H1 (cell line): ENCODE data around the gene PRICKLE2. TPM values are rescaled to one million over a fixed set of nuclear protein-coding genes. Genes with fewer than 3 reads are reported as not detected.

Experiments
- CTCF ChIA-PET: fragments of 300-600 bp; sonication (Branson Sonifier 250); formaldehyde crosslinking; loops from one replicate; lab custom pipeline; 2021; ENCODE audit not compliant: partially characterized antibody; lab: Charles Lee
- POLR2A ChIA-PET: fragments of 300-600 bp; sonication (Branson Sonifier 250); formaldehyde crosslinking; loops from one replicate; lab custom pipeline; 2021; ENCODE audit warnings: inconsistent platforms; ENCODE audit not compliant: partially characterized antibody; lab: Charles Lee
- DNase-seq, 2 experiments: peaks; one replicate each; pipeline versions ENCODE4 v3.0.0 to v3.0.0-alpha.2; 2010 to 2022; ENCODE audit warnings: low spot score in 2 of 2, low read depth in 1 of 2, mixed read lengths in 1 of 2
- FAIRE-seq: peaks from 2 replicates; lab custom pipeline; 2011; peaks lifted over from hg19 to GRCh38; lab: Jason Lieb, UNC
- H2AFZ ChIP-seq: 2 replicates; pipeline ENCODE4 v1.8.1; 2012; ENCODE audit warnings: low read length, inconsistent platforms
- H2AK5ac ChIP-seq: 2 replicates; pipeline ENCODE4 v1.6.1; 2013; ENCODE audit warnings: low read depth, low read length
- H2BK120ac ChIP-seq: replicated peaks from 2 replicates; pipeline ENCODE3; 2013; ENCODE audit warnings: low read depth, low read length, inconsistent platforms
- H2BK12ac ChIP-seq: 2 replicates; pipeline ENCODE4 v1.6.1; 2013; ENCODE audit warnings: low read depth, low read length
- H2BK15ac ChIP-seq: 2 replicates; pipeline ENCODE4 v1.6.1; 2013; ENCODE audit warnings: low read length
- H2BK20ac ChIP-seq: 2 replicates; pipeline ENCODE4 v1.6.1; 2013; ENCODE audit warnings: low read length
- H2BK5ac ChIP-seq: 2 replicates; pipeline ENCODE4 v1.6.1; 2013; ENCODE audit warnings: low read depth, low read length
- H3K14ac ChIP-seq: 2 replicates; pipeline ENCODE4 v1.6.1; 2013; ENCODE audit warnings: inconsistent platforms; ENCODE audit not compliant: insufficient read length
- H3K18ac ChIP-seq: 2 replicates; pipeline ENCODE4 v1.6.1; 2013; ENCODE audit warnings: low read length; ENCODE audit errors: extremely low read depth
- H3K23ac ChIP-seq: 2 replicates; pipeline ENCODE4 v1.6.1; 2013; ENCODE audit warnings: inconsistent platforms; ENCODE audit not compliant: insufficient read length
- H3K23me2 ChIP-seq: 2 replicates; pipeline ENCODE4 v1.6.1; 2013; ENCODE audit warnings: low read depth, low read length
- H3K27ac ChIP-seq: 2 replicates; pipeline ENCODE4 v1.6.1; 2011; ENCODE audit warnings: low read depth, low read length, inconsistent platforms
- H3K27me3 ChIP-seq, 4 experiments: replicated peaks in 1 of 4; 1 replicate in 1 of 4; 2 replicates in 3 of 4; pipeline versions ENCODE4 v1.6.1 to v1.8.1; 2011 to 2013; ENCODE audit warnings: low read length in 3 of 4, mild to moderate bottlenecking in 3 of 4, inconsistent platforms in 2 of 4, mixed read lengths in 2 of 4, moderate library complexity in 1 of 4; ENCODE audit not compliant: control insufficient read depth in 3 of 4, insufficient read depth in 3 of 4; ENCODE audit errors: extremely low read depth in 1 of 4
- H3K36me3 ChIP-seq, 4 experiments: 2 replicates each; pipeline versions ENCODE4 v1.6.1 to v1.8.1; 2011 to 2013; ENCODE audit warnings: mild to moderate bottlenecking in 4 of 4, low read length in 3 of 4, moderate library complexity in 2 of 4, control low read depth in 1 of 4, inconsistent platforms in 1 of 4; ENCODE audit not compliant: insufficient read depth in 4 of 4, control insufficient read depth in 2 of 4
- H3K4ac ChIP-seq: replicated peaks from 2 replicates; pipeline ENCODE3; 2013; ENCODE audit warnings: low read length, low read depth, mixed read lengths, inconsistent platforms; ENCODE audit not compliant: insufficient read length
- H3K4me1 ChIP-seq, 4 experiments: replicated peaks in 1 of 4; 1 replicate in 1 of 4; 2 replicates in 3 of 4; pipeline versions ENCODE4 v1.6.1 to v1.8.1; 2011 to 2013; ENCODE audit warnings: low read length in 3 of 4, inconsistent platforms in 2 of 4, mixed read lengths in 1 of 4; ENCODE audit not compliant: insufficient read depth in 4 of 4, control insufficient read depth in 3 of 4
- H3K4me2 ChIP-seq, 2 experiments: 2 replicates each; pipeline versions ENCODE4 v1.6.1 to v1.8.1; 2011 to 2013; ENCODE audit warnings: low read depth in 2 of 2, low read length in 2 of 2, control low read depth in 1 of 2, inconsistent platforms in 1 of 2, mild to moderate bottlenecking in 1 of 2; ENCODE audit not compliant: insufficient read depth in 1 of 2
- H3K4me3 ChIP-seq, 4 experiments: fragments of 200-600, 300-600 bp in 1 of 4; sonication (generic), shearing (Covaris generic), sonication (Bioruptor Twin) in 1 of 4; 2 replicates each; pipeline versions ENCODE4 v1.5.1 to v1.8.1; 2011 to 2016; ENCODE audit warnings: low read length in 4 of 4, low read depth in 3 of 4, control low read depth in 2 of 4, inconsistent platforms in 2 of 4, mild to moderate bottlenecking in 2 of 4, mixed read lengths in 1 of 4, moderate library complexity in 1 of 4; ENCODE audit not compliant: insufficient read depth in 2 of 4; ENCODE audit errors: extremely low read depth in 1 of 4
- H3K56ac ChIP-seq: replicated peaks from 2 replicates; pipeline ENCODE3; 2013; ENCODE audit warnings: low read depth, mild to moderate bottlenecking, mixed read lengths, low read length, inconsistent platforms; ENCODE audit not compliant: insufficient read length
- H3K79me1 ChIP-seq: 2 replicates; pipeline ENCODE4 v1.6.1; 2013; ENCODE audit warnings: low read depth, low read length, control low read depth
- H3K79me2 ChIP-seq, 2 experiments: 2 replicates each; pipeline versions ENCODE4 v1.6.1 to v1.8.1; 2012 to 2013; ENCODE audit warnings: low read length in 2 of 2, mild to moderate bottlenecking in 2 of 2, inconsistent platforms in 1 of 2; ENCODE audit not compliant: insufficient read depth in 2 of 2, control insufficient read depth in 1 of 2
- H3K9ac ChIP-seq, 4 experiments: replicated peaks in 1 of 4; 1 replicate in 1 of 4; 2 replicates in 3 of 4; pipeline versions ENCODE4 v1.6.1 to v1.8.1; 2011 to 2013; ENCODE audit warnings: low read depth in 3 of 4, low read length in 3 of 4, control low read depth in 2 of 4, mild to moderate bottlenecking in 2 of 4, moderate library complexity in 2 of 4, inconsistent platforms in 1 of 4; ENCODE audit errors: extremely low read depth in 1 of 4
- H3K9me3 ChIP-seq, 2 experiments: 2 replicates each; pipeline versions ENCODE4 v1.6.1 to v1.8.1; 2012 to 2013; ENCODE audit warnings: mild to moderate bottlenecking in 2 of 2, moderate library complexity in 2 of 2, control low read depth in 1 of 2, inconsistent platforms in 1 of 2, low read depth in 1 of 2, low read length in 1 of 2, mixed read lengths in 1 of 2; ENCODE audit not compliant: insufficient read depth in 2 of 2
- H4K20me1 ChIP-seq, 2 experiments: replicated peaks in 1 of 2; 2 replicates each; pipeline versions ENCODE3 to v1.8.1; 2011 to 2013; ENCODE audit warnings: inconsistent platforms in 2 of 2, low read length in 2 of 2, mild to moderate bottlenecking in 1 of 2; ENCODE audit not compliant: insufficient read depth in 2 of 2, control insufficient read depth in 1 of 2
- H4K5ac ChIP-seq: 2 replicates; pipeline ENCODE4 v1.6.1; 2013; ENCODE audit warnings: low read length, low read depth, mixed read lengths, inconsistent platforms; ENCODE audit not compliant: insufficient read length
- H4K8ac ChIP-seq: 2 replicates; pipeline ENCODE4 v1.8.0; 2013; ENCODE audit warnings: mild to moderate bottlenecking, moderate library complexity, low read length, inconsistent platforms; ENCODE audit not compliant: insufficient read depth; ENCODE audit errors: extremely low read depth
- H4K91ac ChIP-seq: replicated peaks from 2 replicates; pipeline ENCODE3; 2013; ENCODE audit warnings: low read length, mixed read lengths, inconsistent platforms; ENCODE audit not compliant: insufficient read length
- CTCF ChIP-seq, 3 experiments: IDR thresholded peaks; 1 replicate in 2 of 3; 2 replicates in 1 of 3; pipeline versions ENCODE4 v1.5.1 to v1.6.1; 2011; ENCODE audit warnings: low read length in 3 of 3, mild to moderate bottlenecking in 3 of 3, inconsistent platforms in 2 of 3, low read depth in 1 of 3, moderate library complexity in 1 of 3; ENCODE audit not compliant: insufficient read depth in 1 of 3; ENCODE audit errors: control extremely low read depth in 1 of 3
- E2F6 ChIP-seq: IDR thresholded peaks from 2 replicates; pipeline ENCODE4 v1.6.1; 2012; ENCODE audit warnings: inconsistent platforms
- GABPA ChIP-seq: IDR thresholded peaks from 2 replicates; pipeline ENCODE4 v1.6.1; 2011; ENCODE audit warnings: mild to moderate bottlenecking, low read length, moderate library complexity, borderline replicate concordance; ENCODE audit not compliant: insufficient read depth
- HDAC2 ChIP-seq, 2 experiments: fragments of 300-600 bp in 1 of 2; sonication (generic) in 1 of 2; IDR thresholded peaks; 2 replicates each; pipeline ENCODE4 v1.6.1; 2011 to 2012; ENCODE audit warnings: low read depth in 2 of 2, low read length in 2 of 2, mild to moderate bottlenecking in 2 of 2, moderate library complexity in 2 of 2, borderline replicate concordance in 1 of 2, inconsistent platforms in 1 of 2
- NRF1 ChIP-seq: IDR thresholded peaks from 2 replicates; pipeline ENCODE4 v1.6.1; 2011; ENCODE audit warnings: mild to moderate bottlenecking, low read depth, low read length, improper control_type of control experiment
- PHF8 ChIP-seq: fragments of 200-600 bp; sonication (generic); conservative IDR thresholded peaks from 2 replicates; pipeline ENCODE4 v1.7.1; 2012; ENCODE audit warnings: low read depth, mild to moderate bottlenecking, inconsistent platforms, low read length, moderate library complexity
- SAP30 ChIP-seq: fragments of 300-600 bp; sonication (generic); IDR thresholded peaks from 2 replicates; pipeline ENCODE4 v1.7.1; 2012; ENCODE audit warnings: low read length, moderate library complexity, mild to moderate bottlenecking, inconsistent platforms; ENCODE audit not compliant: insufficient read depth, insufficient replicate concordance
- SRF ChIP-seq: IDR thresholded peaks from 2 replicates; pipeline ENCODE4 v1.6.1; 2011; ENCODE audit warnings: mild to moderate bottlenecking, low read depth, low read length, moderate library complexity
- ZNF274 ChIP-seq: IDR thresholded peaks from 2 replicates; pipeline ENCODE4 v1.7.0; 2012; ENCODE audit warnings: low read length, borderline replicate concordance; ENCODE audit errors: extremely low read depth
- WGBS, 2 experiments: shearing (Covaris generic) in 1 of 2; methylation state at CpG; one replicate each; pipeline versions ENCODE4 v1.1.6 to v1.1.7; 2013 to 2015; ENCODE audit warnings: low lambda C conversion rate in 2 of 2, mixed read lengths in 2 of 2, inconsistent platforms in 1 of 2, low coverage in 1 of 2, missing lambda C conversion rate in 1 of 2; ENCODE audit not compliant: insufficient replicate concordance in 2 of 2, insufficient coverage in 1 of 2, insufficient read length in 1 of 2; ENCODE audit errors: extremely low coverage in 1 of 2, missing lambda C conversion rate in 1 of 2; 5-methylcytosine and 5-hydroxymethylcytosine counted together
- polyA plus RNA-seq, 7 experiments: library from polyadenylated mRNA; depleted of rRNA in 3 of 7; stranded (reverse) in 5 of 7; unstranded in 2 of 7; fragments of >200 nt in 5 of 7; fragments of 200-250 nt in 2 of 7; gene quantifications; 1 replicate in 5 of 7; 2 replicates in 1 of 7; 4 replicates in 1 of 7; pipeline versions ENCODE4 v1.2.1 to v1.2.3, GENCODE V29; 2011 to 2013; ENCODE audit warnings: missing spikeins in 2 of 7, mixed read lengths in 2 of 7
- total RNA-seq: library from RNA; stranded (reverse); fragmentation: NEBNext Ultra II Directional; extraction: Animal tissue kit (Norgen Biotek cat#: 25700); gene quantifications from 2 replicates; pipeline ENCODE4 v1.2.1, GENCODE V29; 2021

PRICKLE2 gene
- total and polyA plus RNA-seq, 2 of the 8 experiments (the other 6 are each of a cell fraction or from before 2014, with no cell fraction given) = 2.9 to 8.0 TPM

GRCh38 chr3:64121750-64122311 is 103.4 kb downstream of the PRICKLE2 start:
- H3K4ac ChIP-seq = no peak overlapping the region
- no peak for DNase-seq
- H3K27me3 ChIP-seq = no peaks in the 10 kb centered on the region
- H2BK120ac ChIP-seq = no peak overlapping the region
- H2BK20ac ChIP-seq = no peak overlapping the region
- H3K14ac ChIP-seq = no peak overlapping the region
- no peak overlapping the region for H3K9ac ChIP-seq
- no peak overlapping the region for H2BK12ac ChIP-seq
- H3K4me2 ChIP-seq = no peak overlapping the region
- no peak for FAIRE-seq
- H3K23ac ChIP-seq = no peak overlapping the region
- no peaks in the 10 kb centered on the region for H4K20me1 ChIP-seq
- H4K91ac ChIP-seq = no peak overlapping the region
- H3K23me2 ChIP-seq = no peaks in the 10 kb centered on the region
- 87% methylated on average over 3 of the region's 3 CpGs; no CpG with 5 or more reads in 1 of the 2 experiments for WGBS, 2 experiments
- CTCF ChIA-PET = interaction anchor here (0.5 kb wide), 1 partner anchor 91 kb away, joined by 3 read pairs; no protein-coding TSS in a partner anchor
- H3K27ac ChIP-seq = no peak overlapping the region
- no peak overlapping the region for H2BK5ac ChIP-seq
- H3K79me2 ChIP-seq = no peaks in the 10 kb centered on the region
- POLR2A ChIA-PET = interaction anchor here (1.5 kb wide), 1 partner anchor 10 kb away, joined by 3 read pairs; no protein-coding TSS in a partner anchor
- H4K5ac ChIP-seq = no peak overlapping the region
- H2AFZ ChIP-seq = no peak overlapping the region
- H3K4me3 ChIP-seq = no peak overlapping the region
- no peaks in the 10 kb centered on the region for H3K79me1 ChIP-seq
- no peak overlapping the region for H2AK5ac ChIP-seq
- no peaks in the 10 kb centered on the region for H3K9me3 ChIP-seq
- H2BK15ac ChIP-seq = no peak overlapping the region
- no peaks in the 10 kb centered on the region for H3K36me3 ChIP-seq
- H3K4me1 ChIP-seq = peaks cover 0 to 3% (median 0%) of the 10 kb centered on the region in 4 experiments; a peak in 1 of 7 replicates
- no peak overlapping the region for H3K18ac ChIP-seq
- H4K8ac ChIP-seq = no peak overlapping the region
- no peak overlapping the region for H3K56ac ChIP-seq
- no peak for TF ChIP-seq PHF8
- no peak for TF ChIP-seq E2F6
- no peak for TF ChIP-seq CTCF (IDR thresholded peaks at IDR 0.05; ENCODE audit: control extremely low read depth in 1 of 3, insufficient read depth in 1 of 3, low read depth in 1 of 3, low read length in 3 of 3)
- TF ChIP-seq GABPA = no peak
- no peak for TF ChIP-seq SRF
- no peak for TF ChIP-seq HDAC2 (IDR thresholded peaks at IDR 0.05; ENCODE audit: borderline replicate concordance in 1 of 2, low read depth in 2 of 2, low read length in 2 of 2)
- TF ChIP-seq SAP30 = no peak
- no peak for TF ChIP-seq NRF1
- TF ChIP-seq ZNF274 = no peak
